Retinal pigment epithelial cell (primary cell): ENCODE results near the gene HTR6.

Experiments
- DNase-seq: peaks from one replicate; pipeline ENCODE4 v3.0.0-alpha.2; 2010; ENCODE audit warnings: low read depth
- H3K4me3 ChIP-seq: 2 replicates; pipeline ENCODE4 v1.5.1; 2011; ENCODE audit warnings: mild to moderate bottlenecking, low read length, control low read depth, moderate library complexity
- TF ChIP-seq, protein P1 (sequence below): conservative IDR thresholded peaks from 2 replicates; pipeline ENCODE4 v1.5.1; 2011; ENCODE audit warnings: low read depth, low read length, control low read depth, inconsistent platforms

The HTR6 gene

GRCh38 chr1:19685994-19686393 lies 21.3 kb downstream of the HTR6 start:
- H3K4me3 ChIP-seq = no peak overlapping the region
- TF ChIP-seq, protein P1, sequence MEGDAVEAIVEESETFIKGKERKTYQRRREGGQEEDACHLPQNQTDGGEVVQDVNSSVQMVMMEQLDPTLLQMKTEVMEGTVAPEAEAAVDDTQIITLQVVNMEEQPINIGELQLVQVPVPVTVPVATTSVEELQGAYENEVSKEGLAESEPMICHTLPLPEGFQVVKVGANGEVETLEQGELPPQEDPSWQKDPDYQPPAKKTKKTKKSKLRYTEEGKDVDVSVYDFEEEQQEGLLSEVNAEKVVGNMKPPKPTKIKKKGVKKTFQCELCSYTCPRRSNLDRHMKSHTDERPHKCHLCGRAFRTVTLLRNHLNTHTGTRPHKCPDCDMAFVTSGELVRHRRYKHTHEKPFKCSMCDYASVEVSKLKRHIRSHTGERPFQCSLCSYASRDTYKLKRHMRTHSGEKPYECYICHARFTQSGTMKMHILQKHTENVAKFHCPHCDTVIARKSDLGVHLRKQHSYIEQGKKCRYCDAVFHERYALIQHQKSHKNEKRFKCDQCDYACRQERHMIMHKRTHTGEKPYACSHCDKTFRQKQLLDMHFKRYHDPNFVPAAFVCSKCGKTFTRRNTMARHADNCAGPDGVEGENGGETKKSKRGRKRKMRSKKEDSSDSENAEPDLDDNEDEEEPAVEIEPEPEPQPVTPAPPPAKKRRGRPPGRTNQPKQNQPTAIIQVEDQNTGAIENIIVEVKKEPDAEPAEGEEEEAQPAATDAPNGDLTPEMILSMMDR = no peak
- no peak for DNase-seq

DNA sequence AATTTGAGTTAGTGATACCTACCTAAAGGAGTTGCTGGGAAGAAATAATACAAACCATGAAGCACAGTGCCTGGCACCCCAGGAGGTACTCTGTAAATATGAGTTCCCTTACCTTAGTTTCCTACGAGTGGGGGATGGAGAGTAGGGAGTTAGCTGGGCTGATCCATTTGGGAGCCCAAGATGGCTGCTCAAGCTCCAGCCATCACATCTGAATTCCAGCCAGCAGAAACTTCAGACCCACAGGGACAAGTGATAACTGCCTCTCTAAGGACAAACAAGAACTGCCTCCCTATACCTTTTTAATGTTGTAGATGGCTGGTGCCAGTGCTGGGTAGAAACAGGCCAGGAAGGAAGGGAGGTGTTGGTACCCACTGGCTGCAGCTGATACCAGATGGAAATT lies 22.7 kb downstream of the HTR6 start:
- TF ChIP-seq, protein P1 = no peak
- DNase-seq = no peak

DNA sequence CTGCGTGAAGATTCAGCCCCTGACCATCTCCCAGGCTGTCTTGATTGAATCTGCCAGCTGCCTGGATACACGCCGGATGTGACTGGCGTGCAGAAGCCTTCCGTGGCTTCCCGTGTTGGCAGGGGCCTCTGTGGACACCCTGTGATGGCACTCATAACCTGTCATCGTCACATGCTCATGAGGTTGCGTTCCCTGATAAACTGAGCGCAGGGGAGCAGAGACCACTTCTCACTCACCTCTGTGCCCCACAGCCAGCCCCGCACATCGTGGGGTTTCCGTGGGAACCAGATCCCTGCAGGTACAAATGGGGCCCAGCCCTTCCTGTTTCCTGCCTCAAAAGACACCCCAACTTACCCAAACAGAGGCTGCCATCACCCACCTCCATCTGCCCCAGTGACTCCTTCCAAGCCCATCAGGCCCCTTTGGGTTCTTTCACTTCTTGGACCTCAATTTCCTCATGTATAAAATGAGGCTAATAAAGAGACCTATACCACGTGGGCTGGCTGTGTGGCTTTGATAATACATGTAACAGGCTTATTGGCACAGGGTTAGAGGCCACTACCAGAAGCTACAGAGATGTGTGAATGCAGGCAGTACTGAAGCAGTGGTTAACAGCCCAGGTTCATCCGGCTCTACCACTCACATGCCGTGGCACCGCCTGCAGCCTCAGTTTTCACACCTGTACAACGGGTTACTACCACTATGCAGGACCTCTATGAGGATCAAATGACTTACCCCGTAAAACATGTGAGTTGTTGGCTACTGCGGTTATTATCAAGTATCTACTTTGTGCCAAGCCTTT lies 23.6 kb downstream of the HTR6 start:
- DNase-seq = no peak
- H3K4me3 ChIP-seq = no peak overlapping the region
- TF ChIP-seq, protein P1 = no peak

More for the DNA sequence above, 22.7 kb downstream of the HTR6 start:
- no peak overlapping the region for H3K4me3 ChIP-seq

GRCh38 chr1:19689085-19689757 lies 24.5 kb downstream of the HTR6 start:
- TF ChIP-seq, protein P1 = no peak
- no peak overlapping the region for H3K4me3 ChIP-seq
- no peak for DNase-seq

GRCh38 chr1:19689856-19690255 lies 25.2 kb downstream of the HTR6 start:
- TF ChIP-seq, protein P1 = no peak
- DNase-seq = no peak
- H3K4me3 ChIP-seq = no peak overlapping the region

DNA sequence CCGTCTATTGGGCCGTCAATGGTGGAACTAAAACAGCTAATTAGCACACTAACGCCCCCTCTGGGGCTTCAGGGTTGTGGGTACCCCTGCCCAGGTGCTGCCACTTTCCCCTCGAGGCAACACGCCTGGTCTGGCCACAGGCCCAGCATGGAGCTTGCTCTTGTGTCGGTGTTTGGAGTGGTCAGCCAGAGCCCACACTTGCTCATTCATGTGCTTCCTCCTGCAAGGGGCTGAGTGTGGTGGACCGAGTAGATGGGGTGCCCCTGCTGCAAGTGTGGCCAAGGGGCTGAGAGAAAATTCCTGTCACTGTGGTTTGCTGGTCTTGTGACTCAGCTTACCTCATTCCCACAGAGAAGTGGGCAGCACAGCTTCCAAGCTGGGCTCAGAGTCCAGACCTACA lies 25.7 kb downstream of the HTR6 start:
- no peak overlapping the region for H3K4me3 ChIP-seq
- TF ChIP-seq, protein P1 = no peak
- DNase-seq = no peak

GRCh38 chr1:19694298-19694697 lies 29.6 kb downstream of the HTR6 start:
- no peak overlapping the region for H3K4me3 ChIP-seq
- DNase-seq = no peak
- TF ChIP-seq, protein P1 = no peak
